HepG2 (cell line): ENCODE data around the gene RAB8A. TPM values are rescaled to one million over a fixed set of nuclear protein-coding genes. Genes with fewer than 3 reads are reported as not detected.

Experiments used
- ETV5 ChIP-seq: IDR thresholded peaks from 2 replicates; pipeline ENCODE4 v1.6.1; 2018; ENCODE audit warnings: missing biosample characterization, missing genetic modification reagents, inconsistent platforms, borderline replicate concordance
- FOXA3 ChIP-seq: IDR thresholded peaks from 2 replicates; pipeline ENCODE4 v1.6.1; 2016; ENCODE audit warnings: missing genetic modification reagents, missing compliant biosample characterization
- MAFF ChIP-seq: IDR thresholded peaks from 2 replicates; pipeline ENCODE4 v1.6.1; 2011; ENCODE audit warnings: low read depth, low read length, improper control_type of control experiment
- MYC ChIP-seq: sonication (generic); formaldehyde crosslinking; IDR thresholded peaks from 2 replicates; pipeline ENCODE4 v1.9.0; 2021; ENCODE audit warnings: missing genetic modification reagents, borderline replicate concordance
- PHF21A ChIP-seq: sonication (generic); formaldehyde crosslinking; IDR thresholded peaks from 2 replicates; pipeline ENCODE4 v1.5.0; 2020; ENCODE audit warnings: mild to moderate bottlenecking, missing genetic modification reagents
- PRPF4 ChIP-seq: fragments of 200-400 bp; formaldehyde crosslinking; IDR thresholded peaks from 2 replicates; pipeline ENCODE4 v1.6.1; 2016; ENCODE audit warnings: low read length, low read depth; ENCODE audit not compliant: poor library complexity, severe bottlenecking
- SAP130 ChIP-seq: IDR thresholded peaks from 2 replicates; pipeline ENCODE4 v1.6.1; 2016; ENCODE audit warnings: low read depth
- SRSF4 ChIP-seq: fragments of 200-400 bp; formaldehyde crosslinking; IDR thresholded peaks from one replicate; pipeline ENCODE4 v1.6.1; 2018; ENCODE audit warnings: mild to moderate bottlenecking, low read depth, low read length, moderate library complexity; ENCODE audit not compliant: poor library complexity, severe bottlenecking
- ZNF629 ChIP-seq: sonication (generic); formaldehyde crosslinking; conservative IDR thresholded peaks from 2 replicates; pipeline ENCODE4 v1.5.0; 2020; ENCODE audit warnings: missing genetic modification reagents
- ZNF724P ChIP-seq: sonication (generic); formaldehyde crosslinking; IDR thresholded peaks from 2 replicates; pipeline ENCODE4 v1.8.0; 2022; ENCODE audit warnings: missing genetic modification reagents, borderline replicate concordance
- polyA plus RNA-seq, 8 experiments: library from polyadenylated mRNA; depleted of rRNA in 3 of 8; stranded (reverse) in 7 of 8; unstranded in 1 of 8; fragments of >200 nt; fragmentation: Illumina TruSeq in 4 of 8; extraction: Trizol in 4 of 8; gene quantifications; 2 replicates each; pipeline versions ENCODE4 v1.2.1 to v1.2.3, GENCODE V29; 2011 to 2016; ENCODE audit warnings: low read depth in 4 of 8, missing spikeins in 1 of 8, mixed read lengths in 1 of 8; ENCODE audit not compliant: insufficient read depth in 1 of 8
- total RNA-seq, 5 experiments: library from RNA; depleted of rRNA; stranded (reverse); fragments of >200 nt; fragmentation: Illumina TruSeq; extraction: Trizol; gene quantifications; 2 replicates each; pipeline ENCODE4 v1.2.3, GENCODE V29; 2016; ENCODE audit warnings: low read depth in 1 of 5
- TF ChIP-seq, protein P1 (sequence below): sonication (generic); formaldehyde crosslinking; IDR thresholded peaks from 2 replicates; pipeline ENCODE4 v1.9.0; 2022; ENCODE audit warnings: low read depth, missing genetic modification reagents
- TF ChIP-seq, protein P2 (sequence below): sonication (generic); formaldehyde crosslinking; IDR thresholded peaks from 2 replicates; pipeline ENCODE4 v1.4.0; 2020; ENCODE audit warnings: missing genetic modification reagents
- TF ChIP-seq, protein P3 (sequence below): sonication (generic); formaldehyde crosslinking; IDR thresholded peaks from 2 replicates; pipeline ENCODE4 v1.5.0; 2020; ENCODE audit warnings: mild to moderate bottlenecking, missing genetic modification reagents, borderline replicate concordance
- TF ChIP-seq, protein P4 (sequence below): sonication (generic); formaldehyde crosslinking; IDR thresholded peaks from 2 replicates; pipeline ENCODE4 v1.5.0; 2020; ENCODE audit warnings: mild to moderate bottlenecking, missing genetic modification reagents

The RAB8A gene
- total and polyA plus RNA-seq, 2 of the 13 experiments (the other 11 are each of a cell fraction or from before 2014, with no cell fraction given), result 36.7 to 45.0 TPM

DNA sequence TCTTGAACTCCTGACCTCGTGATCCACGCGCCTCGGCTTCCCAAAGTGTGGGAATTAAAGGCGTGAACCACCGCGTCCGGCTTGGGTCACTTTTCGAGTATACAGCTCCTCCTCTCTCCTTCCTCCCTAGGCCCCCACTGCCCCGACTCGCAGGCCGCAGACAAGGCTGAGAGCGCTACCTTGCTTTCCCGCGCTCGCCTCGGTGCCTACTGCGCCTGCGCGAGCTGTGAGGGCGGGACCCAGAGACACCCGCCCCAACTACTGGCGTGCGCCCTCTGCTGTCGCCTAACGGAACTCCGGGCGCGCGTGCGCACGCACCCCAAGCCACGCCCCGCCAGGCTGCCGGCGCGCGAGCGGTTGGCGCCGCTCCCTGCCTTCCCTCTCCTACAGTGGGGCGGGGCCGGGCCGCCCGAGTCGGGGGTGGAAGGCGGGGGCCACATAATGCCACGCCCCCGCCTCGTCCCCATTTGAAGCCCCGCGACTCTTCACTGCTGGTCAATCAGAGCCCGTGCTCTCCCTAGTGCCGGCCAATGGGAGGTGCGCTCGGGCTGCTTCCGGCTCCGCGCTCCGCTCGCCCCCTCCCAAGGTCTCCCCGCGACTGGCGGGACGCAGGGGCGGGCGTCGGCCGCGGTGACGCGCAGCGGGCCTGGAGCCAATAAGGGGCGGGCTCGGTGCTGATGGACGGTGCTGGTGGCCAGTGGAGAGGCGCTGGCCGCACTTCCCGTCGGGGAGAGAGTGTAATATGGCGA lies at the start of gene RAB8A (continued):
- TF ChIP-seq ZNF629 (CRISPR knock-in tag) (no peak; the same call in 1 of the 2 replicates), FOXA3 (no peak; the same call in none of the 2 replicates), MYC (CRISPR knock-in tag) (peak; percentile 88), MAFF (no peak), SRSF4 (no peak), PHF21A (peak; percentile 78), PRPF4 (no peak), ETV5 (CRISPR knock-in tag) (peak; percentile 71), SAP130 (CRISPR knock-in tag) (peak; percentile 87), ZNF724P (CRISPR knock-in tag) (peak; percentile 79)
- TF ChIP-seq, protein P1, sequence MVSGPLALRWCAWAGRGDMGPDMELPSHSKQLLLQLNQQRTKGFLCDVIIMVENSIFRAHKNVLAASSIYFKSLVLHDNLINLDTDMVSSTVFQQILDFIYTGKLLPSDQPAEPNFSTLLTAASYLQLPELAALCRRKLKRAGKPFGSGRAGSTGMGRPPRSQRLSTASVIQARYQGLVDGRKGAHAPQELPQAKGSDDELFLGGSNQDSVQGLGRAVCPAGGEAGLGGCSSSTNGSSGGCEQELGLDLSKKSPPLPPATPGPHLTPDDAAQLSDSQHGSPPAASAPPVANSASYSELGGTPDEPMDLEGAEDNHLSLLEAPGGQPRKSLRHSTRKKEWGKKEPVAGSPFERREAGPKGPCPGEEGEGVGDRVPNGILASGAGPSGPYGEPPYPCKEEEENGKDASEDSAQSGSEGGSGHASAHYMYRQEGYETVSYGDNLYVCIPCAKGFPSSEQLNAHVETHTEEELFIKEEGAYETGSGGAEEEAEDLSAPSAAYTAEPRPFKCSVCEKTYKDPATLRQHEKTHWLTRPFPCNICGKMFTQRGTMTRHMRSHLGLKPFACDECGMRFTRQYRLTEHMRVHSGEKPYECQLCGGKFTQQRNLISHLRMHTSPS (CRISPR knock-in tag), result no peak
- TF ChIP-seq, protein P2, sequence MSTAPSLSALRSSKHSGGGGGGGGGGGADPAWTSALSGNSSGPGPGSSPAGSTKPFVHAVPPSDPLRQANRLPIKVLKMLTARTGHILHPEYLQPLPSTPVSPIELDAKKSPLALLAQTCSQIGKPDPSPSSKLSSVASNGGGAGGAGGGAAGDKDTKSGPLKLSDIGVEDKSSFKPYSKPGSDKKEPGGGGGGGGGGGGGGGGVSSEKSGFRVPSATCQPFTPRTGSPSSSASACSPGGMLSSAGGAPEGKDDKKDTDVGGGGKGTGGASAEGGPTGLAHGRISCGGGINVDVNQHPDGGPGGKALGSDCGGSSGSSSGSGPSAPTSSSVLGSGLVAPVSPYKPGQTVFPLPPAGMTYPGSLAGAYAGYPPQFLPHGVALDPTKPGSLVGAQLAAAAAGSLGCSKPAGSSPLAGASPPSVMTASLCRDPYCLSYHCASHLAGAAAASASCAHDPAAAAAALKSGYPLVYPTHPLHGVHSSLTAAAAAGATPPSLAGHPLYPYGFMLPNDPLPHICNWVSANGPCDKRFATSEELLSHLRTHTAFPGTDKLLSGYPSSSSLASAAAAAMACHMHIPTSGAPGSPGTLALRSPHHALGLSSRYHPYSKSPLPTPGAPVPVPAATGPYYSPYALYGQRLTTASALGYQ (CRISPR knock-in tag), result no peak; the same call in 1 of the 2 replicates
- TF ChIP-seq, protein P3, sequence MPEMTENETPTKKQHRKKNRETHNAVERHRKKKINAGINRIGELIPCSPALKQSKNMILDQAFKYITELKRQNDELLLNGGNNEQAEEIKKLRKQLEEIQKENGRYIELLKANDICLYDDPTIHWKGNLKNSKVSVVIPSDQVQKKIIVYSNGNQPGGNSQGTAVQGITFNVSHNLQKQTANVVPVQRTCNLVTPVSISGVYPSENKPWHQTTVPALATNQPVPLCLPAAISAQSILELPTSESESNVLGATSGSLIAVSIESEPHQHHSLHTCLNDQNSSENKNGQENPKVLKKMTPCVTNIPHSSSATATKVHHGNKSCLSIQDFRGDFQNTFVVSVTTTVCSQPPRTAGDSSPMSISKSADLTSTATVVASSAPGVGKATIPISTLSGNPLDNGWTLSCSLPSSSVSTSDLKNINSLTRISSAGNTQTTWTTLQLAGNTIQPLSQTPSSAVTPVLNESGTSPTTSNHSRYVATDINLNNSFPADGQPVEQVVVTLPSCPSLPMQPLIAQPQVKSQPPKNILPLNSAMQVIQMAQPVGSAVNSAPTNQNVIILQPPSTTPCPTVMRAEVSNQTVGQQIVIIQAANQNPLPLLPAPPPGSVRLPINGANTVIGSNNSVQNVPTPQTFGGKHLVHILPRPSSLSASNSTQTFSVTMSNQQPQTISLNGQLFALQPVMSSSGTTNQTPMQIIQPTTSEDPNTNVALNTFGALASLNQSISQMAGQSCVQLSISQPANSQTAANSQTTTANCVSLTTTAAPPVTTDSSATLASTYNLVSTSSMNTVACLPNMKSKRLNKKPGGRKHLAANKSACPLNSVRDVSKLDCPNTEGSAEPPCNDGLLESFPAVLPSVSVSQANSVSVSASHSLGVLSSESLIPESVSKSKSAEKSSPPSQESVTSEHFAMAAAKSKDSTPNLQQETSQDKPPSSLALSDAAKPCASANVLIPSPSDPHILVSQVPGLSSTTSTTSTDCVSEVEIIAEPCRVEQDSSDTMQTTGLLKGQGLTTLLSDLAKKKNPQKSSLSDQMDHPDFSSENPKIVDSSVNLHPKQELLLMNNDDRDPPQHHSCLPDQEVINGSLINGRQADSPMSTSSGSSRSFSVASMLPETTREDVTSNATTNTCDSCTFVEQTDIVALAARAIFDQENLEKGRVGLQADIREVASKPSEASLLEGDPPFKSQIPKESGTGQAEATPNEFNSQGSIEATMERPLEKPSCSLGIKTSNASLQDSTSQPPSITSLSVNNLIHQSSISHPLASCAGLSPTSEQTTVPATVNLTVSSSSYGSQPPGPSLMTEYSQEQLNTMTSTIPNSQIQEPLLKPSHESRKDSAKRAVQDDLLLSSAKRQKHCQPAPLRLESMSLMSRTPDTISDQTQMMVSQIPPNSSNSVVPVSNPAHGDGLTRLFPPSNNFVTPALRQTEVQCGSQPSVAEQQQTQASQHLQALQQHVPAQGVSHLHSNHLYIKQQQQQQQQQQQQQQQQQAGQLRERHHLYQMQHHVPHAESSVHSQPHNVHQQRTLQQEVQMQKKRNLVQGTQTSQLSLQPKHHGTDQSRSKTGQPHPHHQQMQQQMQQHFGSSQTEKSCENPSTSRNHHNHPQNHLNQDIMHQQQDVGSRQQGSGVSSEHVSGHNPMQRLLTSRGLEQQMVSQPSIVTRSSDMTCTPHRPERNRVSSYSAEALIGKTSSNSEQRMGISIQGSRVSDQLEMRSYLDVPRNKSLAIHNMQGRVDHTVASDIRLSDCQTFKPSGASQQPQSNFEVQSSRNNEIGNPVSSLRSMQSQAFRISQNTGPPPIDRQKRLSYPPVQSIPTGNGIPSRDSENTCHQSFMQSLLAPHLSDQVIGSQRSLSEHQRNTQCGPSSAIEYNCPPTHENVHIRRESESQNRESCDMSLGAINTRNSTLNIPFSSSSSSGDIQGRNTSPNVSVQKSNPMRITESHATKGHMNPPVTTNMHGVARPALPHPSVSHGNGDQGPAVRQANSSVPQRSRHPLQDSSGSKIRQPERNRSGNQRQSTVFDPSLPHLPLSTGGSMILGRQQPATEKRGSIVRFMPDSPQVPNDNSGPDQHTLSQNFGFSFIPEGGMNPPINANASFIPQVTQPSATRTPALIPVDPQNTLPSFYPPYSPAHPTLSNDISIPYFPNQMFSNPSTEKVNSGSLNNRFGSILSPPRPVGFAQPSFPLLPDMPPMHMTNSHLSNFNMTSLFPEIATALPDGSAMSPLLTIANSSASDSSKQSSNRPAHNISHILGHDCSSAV (CRISPR knock-in tag), result no peak
- TF ChIP-seq, protein P4, sequence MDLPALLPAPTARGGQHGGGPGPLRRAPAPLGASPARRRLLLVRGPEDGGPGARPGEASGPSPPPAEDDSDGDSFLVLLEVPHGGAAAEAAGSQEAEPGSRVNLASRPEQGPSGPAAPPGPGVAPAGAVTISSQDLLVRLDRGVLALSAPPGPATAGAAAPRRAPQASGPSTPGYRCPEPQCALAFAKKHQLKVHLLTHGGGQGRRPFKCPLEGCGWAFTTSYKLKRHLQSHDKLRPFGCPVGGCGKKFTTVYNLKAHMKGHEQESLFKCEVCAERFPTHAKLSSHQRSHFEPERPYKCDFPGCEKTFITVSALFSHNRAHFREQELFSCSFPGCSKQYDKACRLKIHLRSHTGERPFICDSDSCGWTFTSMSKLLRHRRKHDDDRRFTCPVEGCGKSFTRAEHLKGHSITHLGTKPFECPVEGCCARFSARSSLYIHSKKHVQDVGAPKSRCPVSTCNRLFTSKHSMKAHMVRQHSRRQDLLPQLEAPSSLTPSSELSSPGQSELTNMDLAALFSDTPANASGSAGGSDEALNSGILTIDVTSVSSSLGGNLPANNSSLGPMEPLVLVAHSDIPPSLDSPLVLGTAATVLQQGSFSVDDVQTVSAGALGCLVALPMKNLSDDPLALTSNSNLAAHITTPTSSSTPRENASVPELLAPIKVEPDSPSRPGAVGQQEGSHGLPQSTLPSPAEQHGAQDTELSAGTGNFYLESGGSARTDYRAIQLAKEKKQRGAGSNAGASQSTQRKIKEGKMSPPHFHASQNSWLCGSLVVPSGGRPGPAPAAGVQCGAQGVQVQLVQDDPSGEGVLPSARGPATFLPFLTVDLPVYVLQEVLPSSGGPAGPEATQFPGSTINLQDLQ (CRISPR knock-in tag), result no peak
